Activated CD8-positive, alpha-beta memory T cell treated with anti-CD3 and anti-CD28 coated beads, Interleukin-2, amount 50 U/mL, for 48 hours (primary cell): ENCODE measurements around the gene CNTN6.

Source experiments
- DNase-seq: peaks from one replicate; pipeline ENCODE4 v3.0.0-alpha.2; 2020

The CNTN6 gene

DNA sequence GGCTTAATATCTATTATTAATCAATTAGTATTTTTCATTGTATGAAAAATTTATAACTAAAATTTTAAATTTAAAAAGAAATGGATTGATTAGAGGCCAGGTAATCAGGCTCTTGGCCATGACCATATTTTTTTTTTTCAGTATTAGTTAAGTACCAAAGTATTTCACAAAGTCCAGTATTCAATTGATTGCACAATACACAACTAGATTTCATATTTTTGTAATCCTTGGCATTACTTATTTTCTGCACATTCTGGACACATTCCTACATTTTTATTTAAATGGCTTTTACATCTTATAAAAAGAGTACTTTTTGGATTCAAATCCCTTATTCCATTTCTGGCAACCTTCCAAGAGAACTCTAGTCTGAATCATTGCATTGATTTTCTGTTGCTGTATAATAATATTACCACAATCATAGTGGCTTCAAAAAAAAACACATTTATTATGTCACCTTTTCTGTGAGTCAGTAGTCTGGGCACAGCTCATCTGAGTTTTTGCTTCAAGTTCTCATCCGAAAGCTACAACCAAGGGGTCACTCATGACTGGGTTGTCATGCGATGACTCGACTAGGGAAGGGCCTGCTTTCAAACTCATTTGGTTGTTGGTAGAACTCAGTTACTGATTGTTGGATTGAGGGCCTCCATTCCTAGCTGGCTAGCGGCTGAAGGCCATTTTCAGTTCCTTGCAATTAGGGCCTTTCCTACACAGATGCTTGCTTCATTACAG, 90.7 kb downstream of the CNTN6 start:
- no peak for DNase-seq

DNA sequence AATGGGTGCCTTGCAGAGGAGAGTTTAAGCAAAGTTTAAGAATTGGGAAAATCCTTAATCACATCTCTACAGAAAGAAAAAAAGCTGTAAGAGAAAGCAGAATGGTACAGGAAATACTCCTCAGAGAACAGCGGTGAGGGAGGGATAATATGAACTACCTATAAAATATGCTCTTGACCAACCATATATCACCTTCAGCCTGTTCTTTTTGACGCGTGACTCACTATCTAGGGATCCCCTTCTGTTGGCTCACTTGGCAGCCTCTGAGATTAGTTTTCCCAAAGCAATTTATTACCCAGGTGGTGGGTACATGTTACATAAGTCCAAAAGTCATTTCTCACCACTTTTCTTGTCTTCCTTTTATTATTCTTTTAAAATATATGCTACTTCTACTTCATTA, 97.7 kb downstream of the CNTN6 start:
- DNase-seq, result no peak

DNA sequence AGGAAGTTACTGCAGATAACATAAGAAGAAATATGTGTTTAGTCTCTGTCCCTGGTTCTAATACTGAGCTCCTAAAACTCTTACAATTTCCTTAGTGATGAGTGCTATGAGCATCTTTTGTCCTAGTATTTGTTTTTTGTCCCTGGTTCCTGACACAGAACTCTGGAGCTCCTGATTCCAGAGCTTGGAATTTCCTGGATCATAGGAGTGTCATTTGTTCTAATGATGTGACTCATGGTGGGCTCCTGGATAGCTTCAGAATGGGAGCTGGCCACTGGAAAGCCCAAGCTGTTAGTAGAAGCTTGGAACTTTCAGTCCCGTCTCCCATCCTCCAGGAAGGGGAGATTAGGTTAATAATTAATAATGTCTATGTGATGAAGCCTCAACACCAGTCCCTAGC, 98.2 kb downstream of the CNTN6 start:
- DNase-seq, result no peak

DNA sequence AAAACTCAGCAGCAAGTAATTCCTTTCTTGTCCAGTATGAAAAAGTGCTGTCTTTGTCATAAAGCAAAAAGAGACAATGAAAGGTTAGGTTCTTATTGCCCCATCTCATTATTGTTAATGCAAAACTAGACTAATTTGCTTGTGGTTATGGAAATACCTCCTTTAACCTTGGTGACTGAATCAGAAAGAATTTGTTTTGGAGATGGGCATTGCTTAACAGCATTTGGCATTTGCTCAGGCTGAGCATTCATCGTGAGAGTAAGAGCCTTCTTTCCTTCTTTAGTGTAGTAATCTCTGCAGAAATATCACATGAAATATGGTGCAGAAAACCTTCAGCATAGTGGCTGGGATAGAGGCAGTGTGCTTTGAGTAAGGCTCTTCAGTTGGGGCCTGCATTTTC, 103.1 kb downstream of the CNTN6 start:
- DNase-seq, result no peak

DNA sequence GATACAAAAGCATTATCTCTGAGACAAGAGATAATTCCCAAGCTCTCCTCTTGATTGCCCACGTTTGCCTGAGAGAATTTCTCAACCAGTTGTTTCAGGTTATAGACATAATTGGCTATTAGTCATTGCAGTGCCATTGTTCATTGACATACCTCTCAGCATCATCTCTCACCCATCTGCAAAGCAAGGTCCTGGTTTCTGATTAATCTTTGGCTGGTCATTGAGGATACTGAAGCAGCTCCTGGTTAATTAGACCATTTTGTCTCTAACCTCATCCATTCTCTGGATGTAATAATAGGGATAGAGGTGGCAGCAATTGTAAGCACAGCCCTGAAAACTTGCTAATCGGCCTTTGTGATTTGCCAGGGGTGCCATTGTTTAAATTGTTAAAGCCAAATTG, 104.2 kb downstream of the CNTN6 start:
- no peak for DNase-seq

DNA sequence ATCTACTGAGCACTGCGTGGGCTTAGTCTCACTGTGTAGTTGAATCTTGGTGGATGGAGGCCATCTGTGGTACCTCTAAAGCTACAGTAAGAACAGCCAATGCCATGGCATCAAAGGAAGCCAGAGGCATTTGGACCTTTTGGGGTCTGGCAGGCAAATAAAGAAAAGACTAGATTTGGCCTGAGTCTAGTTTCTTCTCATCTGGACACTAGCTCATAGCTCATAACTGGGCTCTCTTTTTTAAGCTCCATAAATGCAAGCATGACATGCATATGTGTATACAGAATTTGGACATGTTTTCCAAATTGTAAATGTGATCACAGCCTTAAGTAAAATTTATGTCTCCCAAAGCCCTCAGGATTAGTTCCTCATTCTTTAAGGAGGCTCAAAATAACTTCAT, 107.5 kb downstream of the CNTN6 start:
- DNase-seq, result no peak

DNA sequence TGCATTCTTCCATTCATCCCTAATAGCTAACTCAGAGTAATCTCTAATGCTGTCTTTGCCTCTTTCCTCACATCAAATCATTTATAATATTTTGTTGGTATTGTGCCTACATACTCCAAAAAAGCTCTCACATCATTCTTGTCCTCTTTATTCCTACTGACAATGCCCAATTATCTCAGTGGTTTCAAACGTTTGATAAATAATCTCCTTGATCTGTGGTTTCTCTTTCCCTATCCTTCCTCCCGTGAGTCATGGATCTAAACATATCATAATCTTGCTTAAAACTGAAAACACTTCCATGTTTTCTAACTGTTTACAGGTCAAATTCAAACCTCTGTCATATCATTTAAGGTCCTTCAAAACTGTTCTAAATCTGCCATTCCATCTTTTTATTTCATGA, 115.1 kb downstream of the CNTN6 start:
- no peak for DNase-seq

DNA sequence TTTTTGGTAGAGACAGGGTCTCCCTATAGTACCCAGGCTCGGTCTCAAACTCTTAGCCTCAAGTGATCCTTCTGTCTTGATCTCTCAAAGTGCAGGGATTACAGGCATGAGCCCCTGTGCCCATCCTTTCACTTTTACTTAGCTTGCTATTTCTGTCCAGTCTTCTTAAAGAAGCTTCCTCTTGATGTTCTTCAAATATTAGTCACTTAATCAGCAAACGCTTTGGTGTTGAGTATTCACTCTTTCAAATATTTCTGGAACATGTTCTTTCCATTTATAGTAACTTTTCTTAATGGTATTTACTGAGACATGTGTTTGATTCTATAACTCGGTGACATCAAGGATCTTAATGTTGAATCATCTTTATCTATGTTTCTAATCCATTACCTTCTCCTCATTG, 122.1 kb downstream of the CNTN6 start:
- no peak for DNase-seq

DNA sequence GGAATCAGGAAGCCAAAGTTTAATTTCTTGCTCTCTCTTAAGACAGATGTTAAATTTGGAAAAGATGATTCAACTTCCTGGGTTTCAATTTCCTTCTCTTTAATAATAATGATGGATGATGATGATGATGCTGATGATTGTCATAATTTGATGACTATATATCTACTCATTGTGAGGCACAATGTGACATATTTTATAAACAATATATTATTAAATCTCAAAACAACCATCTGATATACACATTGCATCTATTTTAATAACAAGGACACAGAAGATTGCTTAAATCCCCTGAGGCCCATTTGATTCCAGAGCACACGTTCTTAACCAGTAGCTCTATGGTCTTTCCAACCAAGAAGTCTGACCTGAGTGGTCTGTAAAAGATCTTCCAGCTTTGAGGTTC, 124.0 kb downstream of the CNTN6 start:
- DNase-seq, result no peak

DNA sequence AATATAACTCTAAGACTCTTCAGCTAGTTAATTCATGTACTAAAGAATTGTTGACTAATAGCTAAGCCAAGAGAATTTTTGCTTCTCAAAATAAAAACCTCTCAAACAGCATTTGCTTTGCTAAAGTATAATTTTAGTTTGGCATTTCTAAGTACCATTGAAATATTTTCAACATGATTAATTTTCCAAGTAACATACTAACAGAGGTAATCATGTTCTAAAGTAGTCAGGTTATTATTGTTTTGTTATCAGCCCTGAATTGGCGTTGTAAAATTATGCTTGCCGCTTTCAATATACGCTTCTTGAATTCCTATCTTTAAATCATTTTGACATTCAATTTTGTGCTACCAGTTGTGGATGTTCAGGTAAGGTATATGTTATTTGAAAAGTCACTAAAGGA, 134.3 kb downstream of the CNTN6 start:
- no peak for DNase-seq

DNA sequence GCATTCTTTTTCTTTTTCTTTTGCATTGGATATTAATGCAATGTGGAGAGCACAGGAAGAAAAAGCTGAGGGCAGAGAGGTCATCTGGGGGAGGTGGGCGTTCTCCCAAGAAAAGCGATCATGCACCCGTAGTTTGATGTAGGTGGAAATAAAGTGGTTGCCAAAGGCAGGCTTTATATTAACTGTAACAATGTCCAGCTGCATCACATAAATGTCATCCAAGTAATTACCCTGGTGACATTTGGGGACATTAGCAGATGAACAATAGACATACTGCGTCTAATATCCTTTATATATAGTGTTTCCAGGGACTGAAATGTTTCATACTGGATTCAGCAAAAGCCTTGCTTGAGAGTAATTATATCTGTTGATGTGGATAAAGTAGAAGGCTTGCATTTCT, 135.5 kb downstream of the CNTN6 start:
- no peak for DNase-seq

DNA sequence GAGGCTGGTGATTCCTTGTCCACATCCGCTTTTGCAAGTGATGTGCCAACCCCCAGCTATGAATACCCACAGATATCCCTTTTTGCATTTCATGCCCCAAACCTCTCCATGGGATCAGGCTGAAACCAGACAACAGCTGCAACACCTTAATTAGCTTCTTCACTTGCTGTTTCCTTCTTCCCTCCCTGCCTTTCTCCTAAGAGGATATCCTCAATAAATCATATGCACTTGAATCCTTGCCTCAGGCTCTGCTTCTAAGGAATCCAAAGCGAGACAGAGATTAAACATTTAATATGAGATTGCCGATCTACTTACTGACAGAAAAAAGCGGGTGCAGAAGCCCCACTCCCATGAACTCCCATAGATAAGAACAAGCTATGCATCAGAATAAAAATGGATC, 138.1 kb downstream of the CNTN6 start:
- DNase-seq, result no peak

DNA sequence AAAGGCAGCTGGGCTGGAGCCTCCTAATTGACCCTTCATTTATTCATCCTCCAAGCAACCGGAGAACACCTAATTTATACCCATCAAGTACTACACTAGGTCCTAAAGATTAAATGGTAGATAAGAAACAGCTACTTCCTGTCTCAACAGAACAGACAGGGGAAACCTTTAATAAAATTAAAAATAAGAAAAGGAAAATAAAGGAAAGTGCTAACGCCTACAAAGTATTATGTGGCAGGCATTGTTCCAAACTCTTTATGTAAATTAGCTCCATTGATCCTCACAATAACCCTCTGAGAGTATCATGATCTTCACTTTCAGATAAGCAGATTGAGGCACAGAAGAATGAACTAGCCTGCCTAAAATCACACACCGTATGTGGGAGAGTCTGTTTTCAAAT, 139.5 kb downstream of the CNTN6 start:
- DNase-seq, result no peak

DNA sequence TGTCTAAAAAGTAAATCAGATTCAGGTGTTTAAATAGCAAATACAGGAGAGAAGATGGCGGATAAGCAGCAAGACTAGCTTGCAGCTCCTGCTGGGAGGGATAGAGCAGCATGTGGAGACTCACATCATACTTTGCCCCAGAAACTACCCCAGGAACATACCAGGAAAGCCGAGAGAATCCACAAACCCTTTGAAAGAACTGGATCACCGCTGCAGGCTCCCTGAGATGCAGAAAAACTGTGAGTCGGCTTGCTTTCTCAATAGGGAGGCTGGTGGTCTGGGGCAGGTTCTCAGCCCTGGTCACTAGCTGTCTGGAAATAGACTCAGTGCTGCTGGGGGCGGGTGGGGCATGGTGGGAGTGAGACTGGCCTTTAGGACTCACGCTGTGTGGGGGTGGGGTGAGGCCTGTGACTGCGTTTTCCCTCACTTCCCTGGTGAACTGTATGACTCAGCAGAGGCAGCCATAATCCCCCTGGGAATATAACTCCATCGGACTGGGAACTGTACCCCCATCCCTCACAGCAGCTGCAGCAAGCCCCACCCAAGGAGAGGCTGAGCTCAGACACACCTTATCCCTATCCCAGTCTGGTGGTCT, 142.8 kb downstream of the CNTN6 start:
- DNase-seq, result no peak

DNA sequence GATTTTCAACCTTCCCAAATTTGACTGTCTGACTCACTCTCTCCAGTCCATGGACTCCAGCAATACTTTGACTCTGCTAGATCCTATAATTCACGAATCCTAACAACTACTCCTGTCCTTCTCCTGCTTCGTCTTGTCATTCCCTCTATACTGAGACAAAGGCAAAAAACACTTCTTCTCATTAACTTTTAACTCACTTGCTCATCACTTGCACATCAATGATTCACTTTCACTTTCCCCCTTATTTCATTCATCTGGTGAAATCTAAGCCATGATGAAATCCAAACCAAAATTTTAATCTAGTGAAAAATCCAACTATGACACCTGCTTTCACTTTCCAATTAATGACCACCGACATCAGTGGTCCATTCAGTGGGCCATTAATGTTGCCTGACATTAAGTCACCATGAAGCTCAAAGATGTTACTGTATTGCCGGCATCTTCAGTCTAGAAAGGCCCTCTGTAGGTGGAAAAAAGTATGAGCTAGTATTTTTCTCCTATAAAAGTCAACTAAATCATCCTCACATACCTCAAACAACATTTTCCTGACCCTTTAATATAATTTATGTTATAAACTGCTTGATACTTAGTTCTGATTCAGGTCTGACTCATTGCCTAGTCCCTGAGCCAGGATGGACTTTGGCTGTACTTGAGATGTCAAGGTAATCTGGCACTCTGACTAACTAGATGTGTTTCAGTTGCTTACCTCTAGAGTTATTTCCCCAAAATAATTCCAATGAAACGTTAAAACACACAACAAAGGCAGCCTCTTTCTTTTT, 158.6 kb downstream of the CNTN6 start:
- no peak for DNase-seq

DNA sequence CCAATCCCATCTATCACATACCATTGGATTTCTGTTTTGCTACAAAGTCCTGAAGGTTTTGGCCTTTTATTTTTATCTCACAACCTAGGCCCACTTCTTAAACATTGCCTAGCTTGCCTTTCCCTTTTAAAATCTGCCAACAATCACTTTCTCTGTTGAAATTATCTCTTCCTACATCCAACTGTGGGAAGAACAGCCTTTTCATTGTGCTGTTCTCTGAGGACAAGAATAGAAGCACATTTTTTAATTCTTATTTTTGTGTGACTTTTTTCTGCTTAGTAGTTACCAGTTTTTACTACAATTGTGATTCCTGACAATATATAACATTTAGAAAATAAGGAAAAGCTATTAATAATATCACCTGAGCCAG, 159.2 kb downstream of the CNTN6 start:
- DNase-seq, result no peak

DNA sequence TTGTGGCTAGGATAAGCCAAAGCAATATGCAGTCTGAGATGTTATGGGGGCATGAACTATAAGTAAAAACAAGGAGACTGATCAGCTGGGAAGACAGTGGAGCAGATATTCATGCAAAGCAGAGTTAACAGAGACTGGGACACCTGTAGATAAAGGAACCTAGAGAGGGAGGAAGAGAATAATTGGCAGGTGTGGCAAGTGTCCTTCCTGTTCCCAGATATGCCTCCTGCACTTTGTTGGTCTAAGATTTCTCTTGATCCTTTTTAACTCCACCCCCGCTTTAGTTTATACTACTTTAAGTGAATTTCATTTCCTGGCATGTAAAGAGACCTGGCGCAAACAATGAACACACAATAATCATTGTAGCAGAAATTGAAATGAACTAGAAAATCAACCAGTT, 169.4 kb downstream of the CNTN6 start:
- DNase-seq, result no peak

DNA sequence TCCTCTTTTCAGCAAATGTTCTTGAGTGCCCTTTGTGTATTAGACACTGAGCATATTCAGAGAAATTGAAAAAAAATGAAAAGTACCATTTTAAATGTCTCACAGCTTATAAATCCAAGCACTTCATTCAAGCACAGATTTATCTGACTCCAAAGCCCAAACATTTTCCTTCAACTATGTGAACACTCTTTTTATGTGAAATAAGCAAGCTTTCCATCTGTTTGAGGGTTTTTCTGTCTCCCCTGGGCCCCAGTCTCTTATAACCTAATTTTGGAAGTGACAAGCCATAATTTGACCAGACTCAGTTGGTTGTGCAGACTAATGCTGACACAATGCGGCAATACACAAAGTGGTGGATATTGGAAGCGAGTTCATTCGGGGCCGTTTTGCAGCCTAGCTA, 170.3 kb downstream of the CNTN6 start:
- no peak for DNase-seq

DNA sequence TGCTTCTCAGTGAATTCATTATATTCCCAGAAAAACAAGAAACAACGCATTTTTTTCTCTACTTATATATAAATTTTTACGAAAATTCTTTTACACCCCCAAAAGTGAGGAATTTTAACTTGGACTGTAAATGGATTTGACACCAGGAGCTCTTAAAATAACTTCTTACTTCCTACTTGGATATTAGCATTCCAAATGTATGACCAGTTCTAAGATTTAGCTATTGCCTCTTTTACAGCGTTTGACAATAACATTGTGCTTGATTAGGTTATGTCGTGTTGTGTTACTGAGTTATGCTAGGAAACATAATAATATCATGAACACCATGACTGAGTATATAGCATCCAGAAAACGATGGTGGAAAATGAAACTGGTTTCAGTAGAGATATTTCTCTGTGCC, 177.0 kb downstream of the CNTN6 start:
- DNase-seq, result no peak

DNA sequence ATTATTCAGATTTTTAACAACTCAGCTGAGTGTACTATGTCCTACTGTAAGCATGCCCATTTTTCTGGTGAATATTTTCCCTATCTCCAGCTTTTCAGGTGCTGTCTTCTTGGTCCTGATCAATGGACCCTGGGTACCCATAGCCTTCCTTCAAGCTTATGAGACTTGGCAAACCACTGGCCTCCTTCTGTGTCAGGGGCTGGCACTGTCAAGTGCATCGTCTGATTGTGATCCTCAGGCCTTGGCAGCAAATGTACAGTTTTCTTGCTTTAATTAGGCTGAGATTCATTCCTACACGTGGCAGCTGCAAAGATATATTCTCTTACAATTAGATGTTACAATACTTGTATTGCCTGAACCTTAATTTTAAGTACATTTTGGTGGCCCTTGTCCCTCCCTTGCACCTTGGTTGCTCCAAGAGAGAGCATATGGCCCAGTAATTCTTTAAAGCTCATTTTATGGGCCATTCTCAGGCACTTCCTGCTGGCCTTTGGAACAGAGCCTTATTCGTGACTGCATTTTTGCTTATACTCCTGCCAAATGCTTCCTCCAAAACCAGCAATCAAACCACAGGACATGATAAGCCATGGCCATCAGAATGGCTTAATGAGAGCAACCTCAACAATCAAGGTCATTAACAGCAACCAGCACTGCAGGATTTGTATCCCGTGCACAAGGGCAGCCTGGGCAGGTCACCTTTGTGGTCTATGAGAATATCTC, 179.9 kb downstream of the CNTN6 start:
- no peak for DNase-seq

DNA sequence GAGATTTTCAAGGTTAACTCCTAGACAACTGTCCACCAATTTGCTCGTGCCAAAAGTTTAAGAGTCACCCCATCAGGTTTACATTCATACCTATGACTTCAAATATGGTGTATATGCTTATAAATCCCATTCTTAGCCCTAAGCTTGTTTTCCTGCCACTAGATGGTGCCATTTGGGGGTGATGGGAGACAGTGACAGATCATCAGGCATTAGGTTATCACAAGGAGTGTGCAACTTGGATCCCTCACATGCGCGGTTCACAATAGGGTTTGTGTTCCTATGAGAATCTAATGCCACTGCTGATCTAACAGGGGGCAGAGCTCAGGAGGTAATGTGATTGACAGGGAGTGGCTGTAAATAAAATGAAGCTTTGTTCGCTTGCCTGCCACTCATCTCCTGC, 182.7 kb downstream of the CNTN6 start:
- DNase-seq, result no peak

DNA sequence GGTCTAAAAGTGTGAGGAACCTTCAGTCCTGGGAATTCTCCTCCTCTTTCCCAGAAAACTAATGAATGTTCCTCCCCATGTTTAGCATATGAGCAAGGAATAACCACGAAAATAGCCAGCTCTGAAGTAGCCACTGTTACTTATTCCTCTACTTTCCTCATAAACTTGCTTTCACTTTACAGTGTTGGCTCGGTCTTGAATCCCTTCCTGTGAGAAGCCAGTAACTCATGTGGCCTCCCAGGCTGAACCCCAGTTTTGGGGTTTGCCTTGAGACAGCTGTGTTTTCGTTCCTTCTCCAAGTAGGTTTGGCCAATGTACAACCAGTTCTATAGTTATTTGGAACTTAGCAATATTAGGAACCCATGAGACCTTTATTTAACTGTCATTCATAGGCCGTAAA, 195.0 kb downstream of the CNTN6 start:
- no peak for DNase-seq

DNA sequence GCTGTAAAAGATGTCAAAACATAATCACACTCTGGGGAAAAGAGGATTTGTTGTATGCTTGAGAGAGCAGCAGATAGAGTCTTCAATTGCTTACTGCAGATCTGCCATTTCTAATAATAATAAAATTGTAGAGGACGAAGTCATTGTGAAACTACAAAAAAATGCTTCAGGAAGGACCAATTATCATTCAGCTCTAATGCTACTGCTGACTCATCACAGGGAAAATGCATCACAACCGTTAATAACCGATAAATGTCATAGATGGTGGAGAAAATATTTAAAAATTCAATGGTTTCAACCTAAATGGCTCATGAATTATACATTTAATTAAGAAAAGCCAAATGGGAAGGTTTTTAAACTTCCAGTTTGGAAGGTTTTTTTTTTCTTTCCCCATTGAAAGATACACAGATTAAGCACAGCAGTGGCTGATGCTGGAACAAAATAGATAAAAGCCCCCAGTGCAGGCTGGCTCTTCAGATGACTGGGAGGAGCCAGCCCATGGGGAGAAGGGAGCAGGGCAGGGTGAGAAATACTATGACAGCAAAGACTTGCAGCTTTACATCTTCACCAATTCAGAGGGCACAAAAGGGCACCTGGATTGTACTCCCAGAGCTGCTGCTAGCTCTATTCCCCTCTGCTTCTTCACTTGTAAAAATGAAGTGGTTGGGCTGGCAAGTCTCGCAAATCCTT, 196.1 kb downstream of the CNTN6 start:
- DNase-seq, result no peak
